Colonic mucosa (tissue), 4 donors: ENCODE measurements around the gene TREX2. TPM values are rescaled to one million over a fixed set of nuclear protein-coding genes. Genes with fewer than 3 reads are reported as not detected.

Experiments
- DNase-seq: peaks from one replicate; pipeline ENCODE4 v3.0.0-alpha.2; 2020
- H3K27ac ChIP-seq: fragments of 200-600 bp; one replicate; pipeline ENCODE4 v1.8.0; 2021
- H3K27me3 ChIP-seq: fragments of 200-600 bp; one replicate; pipeline ENCODE4 v1.8.0; 2021
- H3K36me3 ChIP-seq: fragments of 200-600 bp; one replicate; pipeline ENCODE4 v1.8.0; 2021
- H3K4me1 ChIP-seq: fragments of 200-600 bp; one replicate; pipeline ENCODE4 v1.8.0; 2021; ENCODE audit warnings: mild to moderate bottlenecking
- H3K4me3 ChIP-seq: fragments of 200-600 bp; one replicate; pipeline ENCODE4 v1.8.0; 2021
- H3K9ac ChIP-seq, 2 donors: one replicate each; pipeline ENCODE4 v1.7.0; 2013; ENCODE audit warnings: control low read depth in 2 of 2, low read depth in 2 of 2, low read length in 2 of 2
- H3K9me3 ChIP-seq: fragments of 200-600 bp; one replicate; pipeline ENCODE4 v1.8.0; 2021
- intact Hi-C: fragments of 100-400 bp; cut with DNase I; formaldehyde crosslinking; loops from one replicate; pipeline ENCODE4 v1.14.1; 2022
- total RNA-seq, 2 donors: library from RNA; stranded (reverse); fragmentation: NEBNext Ultra II Directional in 1 of 2; extraction: Animal tissue kit (Norgen Biotek cat#: 25700) in 1 of 2; gene quantifications; one replicate each; pipeline ENCODE4 v1.2.1, GENCODE V29; 2021
- TF ChIP-seq, protein P1 (sequence below): fragments of 200-600 bp; IDR thresholded peaks from one replicate; pipeline ENCODE4 v1.8.0; 2022; ENCODE audit warnings: antibody characterized with exemption, mild to moderate bottlenecking
- donor health status: healthy.
- donor health status: DM: no; HTN: no; CAD: no.
- donor health status: DM: no; HTN: no; CAD: no.

TREX2 gene
- total RNA-seq, 2 donors from 2014 or later, result 1.2 TPM; not detected in 1

DNA sequence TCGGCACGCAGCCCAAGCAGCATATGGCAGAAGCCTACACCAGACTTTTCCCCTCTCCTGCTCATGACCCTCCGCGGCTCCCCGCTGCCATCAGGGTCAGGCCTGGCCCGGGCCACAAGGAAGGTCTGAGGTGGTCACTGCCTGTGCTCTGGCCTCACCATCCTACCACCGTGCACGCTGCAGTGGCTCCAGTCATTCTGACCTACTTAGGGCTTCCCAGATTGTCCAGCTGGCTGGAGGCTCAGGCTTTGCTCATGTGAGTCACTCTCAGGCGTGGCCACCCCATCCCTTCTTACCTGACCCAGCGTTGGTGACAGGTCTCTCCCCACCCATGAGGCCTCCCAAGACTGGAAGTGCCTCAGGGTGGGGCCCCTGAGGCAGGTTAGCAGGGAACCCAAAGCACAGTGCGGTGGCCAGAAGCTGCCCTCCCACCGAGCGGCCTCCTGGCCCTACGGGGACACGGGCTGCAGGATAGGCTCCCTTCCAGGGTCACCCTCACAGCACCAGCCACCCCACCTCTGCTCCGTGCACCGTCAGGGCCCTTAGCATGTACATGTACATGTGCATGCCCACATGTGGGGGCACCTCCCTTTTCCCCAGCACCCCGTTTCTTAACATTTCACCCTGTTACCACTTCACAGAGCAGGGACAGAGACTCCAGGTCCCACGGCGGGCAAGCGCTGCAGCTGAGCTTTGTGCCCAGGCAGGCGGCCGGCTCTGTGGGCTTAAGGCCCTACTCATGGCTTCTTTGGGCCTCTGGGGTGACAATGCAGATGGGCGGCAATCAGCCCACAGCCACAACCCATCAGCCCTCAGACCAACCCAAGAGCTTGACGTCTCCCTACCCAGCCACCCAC, 2.2 kb downstream of the TREX2 start:
- Histone ChIP-seq H3K36me3 (no peaks in the 10 kb centered on the region), H3K27me3 (no peaks in the 10 kb centered on the region), H3K4me1 (no peaks in the 10 kb centered on the region), H3K9me3 (no peaks in the 10 kb centered on the region), H3K4me3 (no peak overlapping the region), H3K27ac (no peak overlapping the region), H3K9ac (no peak overlapping the region)
- intact Hi-C loops, result loop anchor here (5.0 kb wide), 1 partner anchor 416 kb away; no protein-coding TSS in a partner anchor
- TF ChIP-seq, protein P1, sequence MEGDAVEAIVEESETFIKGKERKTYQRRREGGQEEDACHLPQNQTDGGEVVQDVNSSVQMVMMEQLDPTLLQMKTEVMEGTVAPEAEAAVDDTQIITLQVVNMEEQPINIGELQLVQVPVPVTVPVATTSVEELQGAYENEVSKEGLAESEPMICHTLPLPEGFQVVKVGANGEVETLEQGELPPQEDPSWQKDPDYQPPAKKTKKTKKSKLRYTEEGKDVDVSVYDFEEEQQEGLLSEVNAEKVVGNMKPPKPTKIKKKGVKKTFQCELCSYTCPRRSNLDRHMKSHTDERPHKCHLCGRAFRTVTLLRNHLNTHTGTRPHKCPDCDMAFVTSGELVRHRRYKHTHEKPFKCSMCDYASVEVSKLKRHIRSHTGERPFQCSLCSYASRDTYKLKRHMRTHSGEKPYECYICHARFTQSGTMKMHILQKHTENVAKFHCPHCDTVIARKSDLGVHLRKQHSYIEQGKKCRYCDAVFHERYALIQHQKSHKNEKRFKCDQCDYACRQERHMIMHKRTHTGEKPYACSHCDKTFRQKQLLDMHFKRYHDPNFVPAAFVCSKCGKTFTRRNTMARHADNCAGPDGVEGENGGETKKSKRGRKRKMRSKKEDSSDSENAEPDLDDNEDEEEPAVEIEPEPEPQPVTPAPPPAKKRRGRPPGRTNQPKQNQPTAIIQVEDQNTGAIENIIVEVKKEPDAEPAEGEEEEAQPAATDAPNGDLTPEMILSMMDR, result no peak
- DNase-seq, result no peak

DNA sequence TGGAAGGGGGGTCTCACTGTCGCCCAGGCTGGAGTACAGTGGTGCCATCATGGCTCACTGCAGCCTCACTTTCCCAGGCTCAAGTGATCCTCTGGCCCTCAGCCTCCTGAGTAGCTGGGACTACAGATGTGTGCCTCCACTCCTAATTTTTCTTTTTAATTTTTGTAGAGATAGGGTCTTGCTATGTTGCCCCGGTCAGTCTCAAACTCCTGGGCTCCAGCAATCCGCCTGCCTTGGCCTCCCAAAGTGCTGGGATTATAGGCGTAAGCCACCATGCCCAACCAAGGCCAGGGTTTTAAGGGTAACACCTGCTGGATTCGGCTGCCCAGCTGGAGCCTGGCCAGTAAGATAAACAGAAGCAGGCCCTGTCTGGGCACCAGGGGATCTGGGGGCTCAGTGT, 3.4 kb downstream of the TREX2 start:
- intact Hi-C loops, result loop anchor here (5.0 kb wide), 1 partner anchor 415 kb away; no protein-coding TSS in a partner anchor
- H3K27me3 ChIP-seq, result no peaks in the 10 kb centered on the region
- TF ChIP-seq, protein P1, result no peak
- no peak overlapping the region for H3K9ac ChIP-seq
- no peaks in the 10 kb centered on the region for H3K36me3 ChIP-seq
- no peak for DNase-seq
- H3K27ac ChIP-seq, result no peak overlapping the region
- no peak overlapping the region for H3K4me3 ChIP-seq
- no peaks in the 10 kb centered on the region for H3K4me1 ChIP-seq
- H3K9me3 ChIP-seq, result no peaks in the 10 kb centered on the region

DNA sequence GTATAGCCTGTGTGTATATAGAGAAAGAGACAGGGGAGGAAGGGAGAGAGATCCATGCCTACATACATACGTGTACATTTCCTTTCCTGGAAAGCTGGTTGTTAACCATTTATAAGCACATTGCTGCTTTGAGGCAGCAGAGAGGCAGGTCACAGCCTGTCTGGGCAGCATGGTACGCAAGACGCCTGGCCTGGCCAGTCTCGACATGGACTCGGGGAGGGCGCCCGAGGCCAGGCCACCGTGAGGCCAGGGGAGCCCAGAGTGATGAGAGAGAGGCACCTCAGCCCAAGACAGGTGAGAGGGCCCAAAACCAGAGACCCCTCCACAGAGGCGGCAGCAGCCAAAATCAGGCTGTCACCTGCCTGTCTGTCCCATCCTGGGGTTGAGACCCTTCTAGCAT, 3.9 kb downstream of the TREX2 start:
- intact Hi-C loops, result loop anchor here (5.0 kb wide), 1 partner anchor 415 kb away; no protein-coding TSS in a partner anchor
- no peak overlapping the region for H3K9ac ChIP-seq

DNA sequence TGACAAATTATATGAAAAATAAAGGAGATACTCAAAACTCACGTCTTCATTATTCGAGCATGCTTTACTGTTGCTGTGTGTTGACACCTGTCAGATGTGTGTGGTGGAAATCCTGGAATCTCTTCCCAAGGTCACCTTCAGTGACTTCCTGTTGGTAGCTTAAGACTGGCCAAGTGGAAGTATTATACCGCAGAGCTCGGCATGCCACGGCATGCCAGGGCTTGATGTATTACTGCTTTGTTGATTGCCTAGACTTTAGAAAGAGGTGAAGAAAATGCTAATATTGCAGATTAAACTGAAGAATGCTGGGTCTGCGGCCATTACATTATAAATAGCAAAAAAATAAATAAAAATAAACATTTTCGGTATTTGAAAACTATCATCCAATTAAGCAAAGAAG, 4.6 kb downstream of the TREX2 start:
- H3K4me1 ChIP-seq, result no peaks in the 10 kb centered on the region
- H3K27ac ChIP-seq, result no peak overlapping the region
- H3K9ac ChIP-seq, result no peak overlapping the region
- no peak for DNase-seq
- intact Hi-C loops, result loop anchor here (5.0 kb wide), 1 partner anchor 414 kb away; no protein-coding TSS in a partner anchor
- TF ChIP-seq, protein P1, result no peak
- H3K27me3 ChIP-seq, result no peaks in the 10 kb centered on the region
- H3K36me3 ChIP-seq, result no peaks in the 10 kb centered on the region
- no peak overlapping the region for H3K4me3 ChIP-seq
- H3K9me3 ChIP-seq, result no peaks in the 10 kb centered on the region

More for the DNA sequence above, 3.9 kb downstream of the TREX2 start:
- no peak overlapping the region for H3K27ac ChIP-seq
- H3K27me3 ChIP-seq, result no peaks in the 10 kb centered on the region
- no peak for DNase-seq
- no peak overlapping the region for H3K4me3 ChIP-seq
- no peaks in the 10 kb centered on the region for H3K36me3 ChIP-seq
- H3K4me1 ChIP-seq, result no peaks in the 10 kb centered on the region
- no peaks in the 10 kb centered on the region for H3K9me3 ChIP-seq
- TF ChIP-seq, protein P1, result no peak

DNA sequence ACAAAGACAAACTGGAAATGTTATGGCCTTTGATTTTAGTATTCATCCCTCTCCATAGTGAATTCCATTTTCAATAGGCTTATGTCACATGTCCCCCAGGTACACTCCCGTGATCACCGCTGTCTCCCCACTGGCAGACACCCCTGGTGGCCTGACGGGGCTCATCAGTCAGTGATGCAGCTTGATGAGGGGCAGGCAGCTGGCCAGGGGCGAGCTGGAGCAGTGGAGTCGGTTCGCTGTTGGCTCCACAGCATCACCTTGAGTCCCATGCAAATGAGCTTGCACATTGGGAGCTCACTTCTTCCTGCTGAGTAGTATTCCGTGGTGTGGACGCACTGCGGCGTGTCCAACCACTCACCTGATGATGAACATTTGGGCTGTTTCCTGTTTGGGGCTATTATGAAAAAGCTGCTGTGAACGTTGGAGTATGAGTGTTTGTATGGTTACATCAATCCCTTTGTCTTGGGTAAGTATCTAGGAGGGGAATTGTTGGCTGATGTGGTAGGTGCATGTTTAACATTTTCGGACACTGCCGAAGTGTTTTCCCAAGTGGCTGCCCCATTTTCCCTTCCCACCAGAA, 5.2 kb downstream of the TREX2 start:
- no peaks in the 10 kb centered on the region for H3K27me3 ChIP-seq
- H3K9ac ChIP-seq, result no peak overlapping the region
- H3K27ac ChIP-seq, result no peak overlapping the region
- H3K4me3 ChIP-seq, result no peak overlapping the region
- no peaks in the 10 kb centered on the region for H3K4me1 ChIP-seq
- TF ChIP-seq, protein P1, result no peak
- H3K9me3 ChIP-seq, result no peaks in the 10 kb centered on the region
- intact Hi-C loops, result loop anchor here (5.0 kb wide), 1 partner anchor 413 kb away; no protein-coding TSS in a partner anchor
- H3K36me3 ChIP-seq, result no peaks in the 10 kb centered on the region
- no peak for DNase-seq
